A549 (cell line): ENCODE data around the gene ZC3H18.

Experiments used
- KDM1A ChIP-seq: fragments of 200-600 bp; sonication (generic); IDR thresholded peaks from 2 replicates; pipeline ENCODE4 v1.6.1; 2016; ENCODE audit warnings: low read depth, mild to moderate bottlenecking
- POLR2A ChIP-seq: IDR thresholded peaks from 2 replicates; pipeline ENCODE4 v1.6.1; 2012; ENCODE audit warnings: mild to moderate bottlenecking, low read length
- RFX5 ChIP-seq: fragments of 450-650 bp; IDR thresholded peaks from 2 replicates; pipeline ENCODE4 v1.7.1; 2014; ENCODE audit warnings: antibody characterized with exemption, mild to moderate bottlenecking, moderate library complexity
- SREBF2 ChIP-seq: fragments of 450-650 bp; IDR thresholded peaks from 2 replicates; pipeline ENCODE4 v1.6.1; 2014; ENCODE audit warnings: mild to moderate bottlenecking, moderate library complexity
- TP53 ChIP-seq: fragments of 250-450 bp; sonication (Bioruptor Pico); IDR thresholded peaks from 2 replicates; pipeline ENCODE4 v1.5.0; 2021; ENCODE audit warnings: mild to moderate bottlenecking, moderate library complexity
- ZC3H11A ChIP-seq: fragments of 450-650 bp; IDR thresholded peaks from 2 replicates; pipeline ENCODE4 v1.6.1; 2014; ENCODE audit warnings: antibody characterized with exemption, mild to moderate bottlenecking
- TF ChIP-seq, protein P1 (sequence below): fragments of >200 bp; sonication (Bioruptor Twin); formaldehyde crosslinking; IDR thresholded peaks from 3 replicates; pipeline ENCODE4 v1.5.1; 2016
- TF ChIP-seq, protein P2 (sequence below): fragments of >200 bp; sonication (Bioruptor Twin); formaldehyde crosslinking; IDR thresholded peaks from 3 replicates; pipeline ENCODE4 v1.6.1; 2016
- TF ChIP-seq, protein P3 (sequence below): fragments of 200-600 bp; sonication (generic); IDR thresholded peaks from 2 replicates; pipeline ENCODE4 v1.6.1; 2016; ENCODE audit warnings: antibody characterized with exemption, mild to moderate bottlenecking, moderate library complexity

DNA sequence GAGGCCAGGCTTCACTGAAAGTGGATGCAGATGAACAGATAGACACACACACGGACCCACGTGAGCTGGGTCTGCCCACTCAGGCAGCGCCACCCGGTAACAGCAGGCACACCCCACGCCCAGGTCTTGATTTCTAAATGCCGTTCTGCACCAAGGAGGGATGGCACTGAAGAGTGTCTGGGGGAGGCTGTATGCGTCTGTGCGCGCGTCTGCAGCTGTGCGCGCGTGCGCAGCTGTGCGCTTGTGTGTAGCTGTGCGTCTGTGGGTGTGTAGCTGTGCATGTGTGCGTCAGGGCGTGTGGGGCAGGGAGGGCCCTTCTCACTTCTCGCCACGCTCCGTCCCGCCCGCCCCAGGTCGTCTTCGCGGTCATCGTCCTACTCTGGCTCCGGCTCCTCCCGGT is 52.7 kb downstream of the ZC3H18 start:
- TF ChIP-seq, protein P1, sequence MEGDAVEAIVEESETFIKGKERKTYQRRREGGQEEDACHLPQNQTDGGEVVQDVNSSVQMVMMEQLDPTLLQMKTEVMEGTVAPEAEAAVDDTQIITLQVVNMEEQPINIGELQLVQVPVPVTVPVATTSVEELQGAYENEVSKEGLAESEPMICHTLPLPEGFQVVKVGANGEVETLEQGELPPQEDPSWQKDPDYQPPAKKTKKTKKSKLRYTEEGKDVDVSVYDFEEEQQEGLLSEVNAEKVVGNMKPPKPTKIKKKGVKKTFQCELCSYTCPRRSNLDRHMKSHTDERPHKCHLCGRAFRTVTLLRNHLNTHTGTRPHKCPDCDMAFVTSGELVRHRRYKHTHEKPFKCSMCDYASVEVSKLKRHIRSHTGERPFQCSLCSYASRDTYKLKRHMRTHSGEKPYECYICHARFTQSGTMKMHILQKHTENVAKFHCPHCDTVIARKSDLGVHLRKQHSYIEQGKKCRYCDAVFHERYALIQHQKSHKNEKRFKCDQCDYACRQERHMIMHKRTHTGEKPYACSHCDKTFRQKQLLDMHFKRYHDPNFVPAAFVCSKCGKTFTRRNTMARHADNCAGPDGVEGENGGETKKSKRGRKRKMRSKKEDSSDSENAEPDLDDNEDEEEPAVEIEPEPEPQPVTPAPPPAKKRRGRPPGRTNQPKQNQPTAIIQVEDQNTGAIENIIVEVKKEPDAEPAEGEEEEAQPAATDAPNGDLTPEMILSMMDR, result no peak
- TF ChIP-seq, protein P2, sequence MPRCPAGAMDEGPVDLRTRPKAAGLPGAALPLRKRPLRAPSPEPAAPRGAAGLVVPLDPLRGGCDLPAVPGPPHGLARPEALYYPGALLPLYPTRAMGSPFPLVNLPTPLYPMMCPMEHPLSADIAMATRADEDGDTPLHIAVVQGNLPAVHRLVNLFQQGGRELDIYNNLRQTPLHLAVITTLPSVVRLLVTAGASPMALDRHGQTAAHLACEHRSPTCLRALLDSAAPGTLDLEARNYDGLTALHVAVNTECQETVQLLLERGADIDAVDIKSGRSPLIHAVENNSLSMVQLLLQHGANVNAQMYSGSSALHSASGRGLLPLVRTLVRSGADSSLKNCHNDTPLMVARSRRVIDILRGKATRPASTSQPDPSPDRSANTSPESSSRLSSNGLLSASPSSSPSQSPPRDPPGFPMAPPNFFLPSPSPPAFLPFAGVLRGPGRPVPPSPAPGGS, result no peak
- TF ChIP-seq SREBF2 (no peak), POLR2A (no peak), RFX5 (no peak), ZC3H11A (no peak), KDM1A (no peak), TP53 (CRISPR knock-in tag) (no peak)
- TF ChIP-seq, protein P3, sequence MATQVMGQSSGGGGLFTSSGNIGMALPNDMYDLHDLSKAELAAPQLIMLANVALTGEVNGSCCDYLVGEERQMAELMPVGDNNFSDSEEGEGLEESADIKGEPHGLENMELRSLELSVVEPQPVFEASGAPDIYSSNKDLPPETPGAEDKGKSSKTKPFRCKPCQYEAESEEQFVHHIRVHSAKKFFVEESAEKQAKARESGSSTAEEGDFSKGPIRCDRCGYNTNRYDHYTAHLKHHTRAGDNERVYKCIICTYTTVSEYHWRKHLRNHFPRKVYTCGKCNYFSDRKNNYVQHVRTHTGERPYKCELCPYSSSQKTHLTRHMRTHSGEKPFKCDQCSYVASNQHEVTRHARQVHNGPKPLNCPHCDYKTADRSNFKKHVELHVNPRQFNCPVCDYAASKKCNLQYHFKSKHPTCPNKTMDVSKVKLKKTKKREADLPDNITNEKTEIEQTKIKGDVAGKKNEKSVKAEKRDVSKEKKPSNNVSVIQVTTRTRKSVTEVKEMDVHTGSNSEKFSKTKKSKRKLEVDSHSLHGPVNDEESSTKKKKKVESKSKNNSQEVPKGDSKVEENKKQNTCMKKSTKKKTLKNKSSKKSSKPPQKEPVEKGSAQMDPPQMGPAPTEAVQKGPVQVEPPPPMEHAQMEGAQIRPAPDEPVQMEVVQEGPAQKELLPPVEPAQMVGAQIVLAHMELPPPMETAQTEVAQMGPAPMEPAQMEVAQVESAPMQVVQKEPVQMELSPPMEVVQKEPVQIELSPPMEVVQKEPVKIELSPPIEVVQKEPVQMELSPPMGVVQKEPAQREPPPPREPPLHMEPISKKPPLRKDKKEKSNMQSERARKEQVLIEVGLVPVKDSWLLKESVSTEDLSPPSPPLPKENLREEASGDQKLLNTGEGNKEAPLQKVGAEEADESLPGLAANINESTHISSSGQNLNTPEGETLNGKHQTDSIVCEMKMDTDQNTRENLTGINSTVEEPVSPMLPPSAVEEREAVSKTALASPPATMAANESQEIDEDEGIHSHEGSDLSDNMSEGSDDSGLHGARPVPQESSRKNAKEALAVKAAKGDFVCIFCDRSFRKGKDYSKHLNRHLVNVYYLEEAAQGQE, result no peak
